ENCODE measurements around the gene EVA1C. TPM values are rescaled to one million over a fixed set of nuclear protein-coding genes. Genes with fewer than 3 reads are reported as not detected.

EVA1C gene
- total and polyA plus RNA-seq, 10 of the 15 experiments (the other 5 are each of a cell fraction or from before 2014, with no cell fraction given), result 0.13 to 0.56 (median 0.34) TPM; not detected in 7

DNA sequence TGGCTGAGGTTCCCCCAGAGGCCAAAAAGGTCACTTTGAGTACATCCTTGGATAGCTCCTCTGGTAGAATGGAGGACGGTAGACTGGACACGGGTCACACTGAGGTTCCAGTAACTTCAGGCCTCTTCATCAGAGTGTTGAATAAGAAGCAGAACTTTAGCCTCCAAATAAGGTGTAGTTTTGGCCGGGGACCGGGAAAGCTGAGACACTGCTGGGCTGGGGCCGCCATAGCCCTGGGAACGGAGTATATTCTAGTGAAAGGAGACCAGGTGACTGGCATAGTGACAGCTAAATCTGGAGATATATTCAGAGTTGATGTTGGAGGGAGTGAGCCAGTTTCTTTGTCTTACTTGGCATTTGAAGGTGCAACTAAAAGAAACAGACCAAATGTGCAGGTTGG lies 84.1 kb downstream of the EVA1C start:
- Histone ChIP-seq H3K4me3 (no peak overlapping the region), H3K79me2 (ENCODE audit: control insufficient read depth, insufficient read depth, low read length) (no peaks in the 10 kb centered on the region), H3K27ac (ENCODE audit: control insufficient read depth, insufficient read depth) (no peak overlapping the region), H3K27me3 (replicated peaks in 1 of 2; ENCODE audit: control insufficient read depth in 2 of 2, insufficient read depth in 2 of 2, low read length in 1 of 2) (peaks cover 0 to 1% of the 10 kb centered on the region in 2 experiments; a peak in 1 of 4 replicates), H3K4me1 (ENCODE audit: control insufficient read depth, insufficient read depth, low read length) (no peaks in the 10 kb centered on the region), H3K9me3 (replicated peaks; ENCODE audit: control insufficient read depth, insufficient read depth, low read length) (no peaks in the 10 kb centered on the region), H4K20me1 (ENCODE audit: control insufficient read depth, insufficient read depth) (no peaks in the 10 kb centered on the region), H3K4me2 (ENCODE audit: control insufficient read depth, insufficient read depth) (no peak overlapping the region), H3K9ac (ENCODE audit: control insufficient read depth, insufficient read depth, low read length) (no peak overlapping the region), H2AFZ (ENCODE audit: control insufficient read depth, low read depth, low read length) (no peak overlapping the region), H3K36me3 (ENCODE audit: control insufficient read depth in 2 of 2, insufficient read depth in 2 of 2, low read length in 1 of 2) (no peaks in the 10 kb centered on the region)
- no TSS peak for BruUV-seq (replicated peaks)
- POLR2A ChIA-PET, result no interaction called here
- no peak for DNase-seq (ENCODE audit: low read depth, low spot score)
- SMC1A ChIA-PET (ENCODE audit: uncharacterized antibody, unreplicated experiment), result no interaction called here
- intact Hi-C loops (cut with micrococcal nuclease; ENCODE audit: unreplicated experiment), result no loop called here
- RAD21 ChIA-PET (ENCODE audit: unreplicated experiment), result no interaction called here
- no peak for ATAC-seq
- WGBS (ENCODE audit: insufficient coverage, insufficient replicate concordance, low lambda C conversion rate, missing lambda C conversion rate), result 67% methylated on average over 6 of the region's 6 CpGs
- CTCF ChIA-PET, result no interaction called here
- TF ChIP-seq CEBPB (IDR thresholded peaks at IDR 0.05; ENCODE audit: borderline replicate concordance in 1 of 2, low read depth in 2 of 2, low read length in 2 of 2) (no peak), KAT2A (conservative IDR thresholded peaks at IDR 0.05; ENCODE audit: control insufficient read depth, low read depth, low read length) (no peak), ZNF24 (IDR thresholded peaks at IDR 0.05) (no peak), POU2F2 (IDR thresholded peaks at IDR 0.05; ENCODE audit: borderline replicate concordance, low read depth, low read length) (no peak), ESRRA (IDR thresholded peaks at IDR 0.05; ENCODE audit: low read length) (no peak), GABPA (IDR thresholded peaks at IDR 0.05; ENCODE audit: low read depth) (no peak)
- TF ChIP-seq, protein P1, sequence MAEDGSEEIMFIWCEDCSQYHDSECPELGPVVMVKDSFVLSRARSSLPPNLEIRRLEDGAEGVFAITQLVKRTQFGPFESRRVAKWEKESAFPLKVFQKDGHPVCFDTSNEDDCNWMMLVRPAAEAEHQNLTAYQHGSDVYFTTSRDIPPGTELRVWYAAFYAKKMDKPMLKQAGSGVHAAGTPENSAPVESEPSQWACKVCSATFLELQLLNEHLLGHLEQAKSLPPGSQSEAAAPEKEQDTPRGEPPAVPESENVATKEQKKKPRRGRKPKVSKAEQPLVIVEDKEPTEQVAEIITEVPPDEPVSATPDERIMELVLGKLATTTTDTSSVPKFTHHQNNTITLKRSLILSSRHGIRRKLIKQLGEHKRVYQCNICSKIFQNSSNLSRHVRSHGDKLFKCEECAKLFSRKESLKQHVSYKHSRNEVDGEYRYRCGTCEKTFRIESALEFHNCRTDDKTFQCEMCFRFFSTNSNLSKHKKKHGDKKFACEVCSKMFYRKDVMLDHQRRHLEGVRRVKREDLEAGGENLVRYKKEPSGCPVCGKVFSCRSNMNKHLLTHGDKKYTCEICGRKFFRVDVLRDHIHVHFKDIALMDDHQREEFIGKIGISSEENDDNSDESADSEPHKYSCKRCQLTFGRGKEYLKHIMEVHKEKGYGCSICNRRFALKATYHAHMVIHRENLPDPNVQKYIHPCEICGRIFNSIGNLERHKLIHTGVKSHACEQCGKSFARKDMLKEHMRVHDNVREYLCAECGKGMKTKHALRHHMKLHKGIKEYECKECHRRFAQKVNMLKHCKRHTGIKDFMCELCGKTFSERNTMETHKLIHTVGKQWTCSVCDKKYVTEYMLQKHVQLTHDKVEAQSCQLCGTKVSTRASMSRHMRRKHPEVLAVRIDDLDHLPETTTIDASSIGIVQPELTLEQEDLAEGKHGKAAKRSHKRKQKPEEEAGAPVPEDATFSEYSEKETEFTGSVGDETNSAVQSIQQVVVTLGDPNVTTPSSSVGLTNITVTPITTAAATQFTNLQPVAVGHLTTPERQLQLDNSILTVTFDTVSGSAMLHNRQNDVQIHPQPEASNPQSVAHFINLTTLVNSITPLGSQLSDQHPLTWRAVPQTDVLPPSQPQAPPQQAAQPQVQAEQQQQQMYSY (CRISPR knock-in tag; IDR thresholded peaks at IDR 0.05), result no peak
- in situ Hi-C loops (cut with MboI), result no loop called here
- FAIRE-seq, result no peak
